ENCODE measurements around the gene CRNN. TPM values are rescaled to one million over a fixed set of nuclear protein-coding genes. Genes with fewer than 3 reads are reported as not detected.

CRNN gene
- total RNA-seq, result 349 TPM

DNA sequence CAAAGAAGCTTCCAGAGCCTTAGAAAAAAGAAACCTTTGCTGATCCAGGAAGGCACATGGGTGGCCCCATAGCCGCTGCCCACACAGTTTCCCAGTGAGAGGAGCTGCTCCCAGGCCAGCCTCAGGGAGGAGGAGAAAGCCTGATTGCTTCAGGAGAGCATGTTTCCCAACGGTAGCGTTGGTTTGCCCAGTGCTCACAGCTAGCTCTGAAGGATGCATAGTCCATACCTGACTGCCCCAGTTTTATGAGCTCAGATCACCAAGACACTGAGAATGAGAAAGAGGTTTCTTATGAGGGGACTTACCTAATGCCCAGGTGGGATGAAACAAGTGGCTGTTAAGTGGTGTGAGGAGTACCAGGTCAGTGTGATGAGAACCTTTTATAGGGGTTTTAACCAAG is at the start of gene CRNN:
Gene CRNN (minus strand): TSS at position 355 of the 400 bp plus-strand sequence. CDS start 2,030 bp downstream, outside the sequence.
- peak within 1 kb of the TSS in 1 of 2 donors; percentile 5 for H3K4me3 ChIP-seq
- no peaks in the 10 kb centered on the region for H3K4me1 ChIP-seq
- no peaks in the 10 kb centered on the region for H3K36me3 ChIP-seq
- TF ChIP-seq, protein P1, sequence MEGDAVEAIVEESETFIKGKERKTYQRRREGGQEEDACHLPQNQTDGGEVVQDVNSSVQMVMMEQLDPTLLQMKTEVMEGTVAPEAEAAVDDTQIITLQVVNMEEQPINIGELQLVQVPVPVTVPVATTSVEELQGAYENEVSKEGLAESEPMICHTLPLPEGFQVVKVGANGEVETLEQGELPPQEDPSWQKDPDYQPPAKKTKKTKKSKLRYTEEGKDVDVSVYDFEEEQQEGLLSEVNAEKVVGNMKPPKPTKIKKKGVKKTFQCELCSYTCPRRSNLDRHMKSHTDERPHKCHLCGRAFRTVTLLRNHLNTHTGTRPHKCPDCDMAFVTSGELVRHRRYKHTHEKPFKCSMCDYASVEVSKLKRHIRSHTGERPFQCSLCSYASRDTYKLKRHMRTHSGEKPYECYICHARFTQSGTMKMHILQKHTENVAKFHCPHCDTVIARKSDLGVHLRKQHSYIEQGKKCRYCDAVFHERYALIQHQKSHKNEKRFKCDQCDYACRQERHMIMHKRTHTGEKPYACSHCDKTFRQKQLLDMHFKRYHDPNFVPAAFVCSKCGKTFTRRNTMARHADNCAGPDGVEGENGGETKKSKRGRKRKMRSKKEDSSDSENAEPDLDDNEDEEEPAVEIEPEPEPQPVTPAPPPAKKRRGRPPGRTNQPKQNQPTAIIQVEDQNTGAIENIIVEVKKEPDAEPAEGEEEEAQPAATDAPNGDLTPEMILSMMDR (IDR thresholded peaks at IDR 0.05), result no peak
- TF ChIP-seq POLR2AphosphoS5 (IDR thresholded peaks at IDR 0.05; ENCODE audit: insufficient read depth in 1 of 2, low read depth in 1 of 2) (no peak), POLR2A (IDR thresholded peaks at IDR 0.05) (no peak)
- DNase-seq (ENCODE audit: extremely low spot score in 2 of 2), result no peak
- no peaks in the 10 kb centered on the region for H3K27me3 ChIP-seq
- no peak within 1 kb of the TSS for H3K27ac ChIP-seq
- no peaks in the 10 kb centered on the region for H3K9me3 ChIP-seq
- intact Hi-C loops (cut with DNase I), result no loop called here

DNA sequence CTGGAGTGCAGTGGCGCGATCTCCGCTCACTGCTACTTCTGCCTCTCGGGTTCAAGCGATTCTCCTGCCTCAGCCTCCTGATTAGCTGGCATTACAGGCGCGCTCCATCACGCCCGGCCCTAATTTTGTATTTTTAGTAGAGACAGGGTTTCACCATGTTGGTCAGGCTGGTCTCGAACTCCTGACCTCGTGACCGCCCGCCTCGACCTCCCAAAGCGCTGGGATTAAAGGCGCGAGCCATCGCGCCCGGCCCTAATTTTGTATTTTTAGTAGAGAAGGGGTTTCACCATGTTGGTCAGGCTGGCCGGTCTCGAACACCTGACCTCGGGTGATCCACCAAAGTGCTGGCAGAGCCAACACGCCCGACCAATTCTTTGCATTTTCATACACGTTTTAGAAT is 48.6 kb upstream of the CRNN start:
- H3K4me3 ChIP-seq, result no peak overlapping the region
- no peaks in the 10 kb centered on the region for H3K27me3 ChIP-seq
- no peak overlapping the region for H3K27ac ChIP-seq
- peak in 1 of 2 donors; percentile 47 for DNase-seq (ENCODE audit: extremely low spot score in 2 of 2)
- no peaks in the 10 kb centered on the region for H3K36me3 ChIP-seq
- intact Hi-C loops (cut with DNase I), result no loop called here
- no peaks in the 10 kb centered on the region for H3K4me1 ChIP-seq
- no peaks in the 10 kb centered on the region for H3K9me3 ChIP-seq
- TF ChIP-seq, protein P1 (IDR thresholded peaks at IDR 0.05), result no peak
- TF ChIP-seq POLR2A (IDR thresholded peaks at IDR 0.05) (no peak), POLR2AphosphoS5 (IDR thresholded peaks at IDR 0.05; ENCODE audit: insufficient read depth in 1 of 2, low read depth in 1 of 2) (no peak)

DNA sequence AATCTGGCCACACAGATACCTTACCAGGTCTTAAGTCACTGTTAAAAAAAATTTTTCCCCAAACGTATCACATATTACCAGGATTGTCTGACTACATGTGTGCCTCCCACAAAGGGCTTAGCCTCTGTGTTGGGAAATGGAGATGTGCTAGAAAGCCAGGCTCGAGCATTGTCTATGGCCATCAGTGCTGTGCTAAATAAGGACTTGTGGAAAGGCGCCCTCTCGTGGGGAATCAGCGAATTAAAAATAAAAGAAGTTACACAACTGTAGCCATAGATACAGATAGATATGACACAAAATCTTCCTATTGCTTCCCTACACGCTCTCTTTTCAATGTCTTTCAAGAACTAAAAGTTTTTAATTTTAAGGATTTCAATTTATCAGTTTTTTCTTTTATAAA is 47.5 kb upstream of the CRNN start:
- TF ChIP-seq, protein P1 (IDR thresholded peaks at IDR 0.05), result peak; percentile 19 to 40 (median 31)
- TF ChIP-seq POLR2AphosphoS5 (IDR thresholded peaks at IDR 0.05; ENCODE audit: insufficient read depth in 1 of 2, low read depth in 1 of 2), result no peak
- peak in 1 of 2 donors; percentile 74 for DNase-seq (ENCODE audit: extremely low spot score in 2 of 2)
- Histone ChIP-seq H3K36me3 (no peaks in the 10 kb centered on the region), H3K4me1 (no peaks in the 10 kb centered on the region), H3K9me3 (no peaks in the 10 kb centered on the region), H3K4me3 (no peak overlapping the region), H3K27me3 (no peaks in the 10 kb centered on the region), H3K27ac (no peak overlapping the region)
- intact Hi-C loops (cut with DNase I), result no loop called here

DNA sequence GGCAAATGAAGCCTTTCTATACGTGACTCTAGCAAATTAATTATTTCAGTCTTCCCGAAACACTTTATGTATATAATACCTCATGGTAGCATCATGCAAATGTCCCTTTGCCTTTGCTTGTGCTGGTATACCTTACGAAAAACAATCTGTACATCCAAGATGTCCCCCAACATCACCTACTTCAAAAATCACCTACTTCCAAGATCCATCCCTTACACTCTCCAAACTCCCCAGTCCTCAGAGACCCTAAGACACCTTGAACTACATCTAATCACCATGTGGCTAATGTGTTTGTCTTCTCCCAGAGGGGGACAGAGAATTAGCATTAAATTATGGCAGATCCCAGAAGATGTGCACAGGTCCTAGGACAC is 46.5 kb upstream of the CRNN start:
- intact Hi-C loops (cut with DNase I), result no loop called here
- DNase-seq (ENCODE audit: extremely low spot score in 2 of 2), result peak in 1 of 2 donors; percentile 5
- no peaks in the 10 kb centered on the region for H3K36me3 ChIP-seq
- no peak overlapping the region for H3K27ac ChIP-seq
- no peaks in the 10 kb centered on the region for H3K9me3 ChIP-seq
- no peaks in the 10 kb centered on the region for H3K27me3 ChIP-seq
- TF ChIP-seq POLR2AphosphoS5 (IDR thresholded peaks at IDR 0.05; ENCODE audit: insufficient read depth in 1 of 2, low read depth in 1 of 2) (no peak), POLR2A (IDR thresholded peaks at IDR 0.05) (no peak)
- TF ChIP-seq, protein P1 (IDR thresholded peaks at IDR 0.05), result peak in 1 of 3 experiments; percentile 40
- no peak overlapping the region for H3K4me3 ChIP-seq
- H3K4me1 ChIP-seq, result no peaks in the 10 kb centered on the region

DNA sequence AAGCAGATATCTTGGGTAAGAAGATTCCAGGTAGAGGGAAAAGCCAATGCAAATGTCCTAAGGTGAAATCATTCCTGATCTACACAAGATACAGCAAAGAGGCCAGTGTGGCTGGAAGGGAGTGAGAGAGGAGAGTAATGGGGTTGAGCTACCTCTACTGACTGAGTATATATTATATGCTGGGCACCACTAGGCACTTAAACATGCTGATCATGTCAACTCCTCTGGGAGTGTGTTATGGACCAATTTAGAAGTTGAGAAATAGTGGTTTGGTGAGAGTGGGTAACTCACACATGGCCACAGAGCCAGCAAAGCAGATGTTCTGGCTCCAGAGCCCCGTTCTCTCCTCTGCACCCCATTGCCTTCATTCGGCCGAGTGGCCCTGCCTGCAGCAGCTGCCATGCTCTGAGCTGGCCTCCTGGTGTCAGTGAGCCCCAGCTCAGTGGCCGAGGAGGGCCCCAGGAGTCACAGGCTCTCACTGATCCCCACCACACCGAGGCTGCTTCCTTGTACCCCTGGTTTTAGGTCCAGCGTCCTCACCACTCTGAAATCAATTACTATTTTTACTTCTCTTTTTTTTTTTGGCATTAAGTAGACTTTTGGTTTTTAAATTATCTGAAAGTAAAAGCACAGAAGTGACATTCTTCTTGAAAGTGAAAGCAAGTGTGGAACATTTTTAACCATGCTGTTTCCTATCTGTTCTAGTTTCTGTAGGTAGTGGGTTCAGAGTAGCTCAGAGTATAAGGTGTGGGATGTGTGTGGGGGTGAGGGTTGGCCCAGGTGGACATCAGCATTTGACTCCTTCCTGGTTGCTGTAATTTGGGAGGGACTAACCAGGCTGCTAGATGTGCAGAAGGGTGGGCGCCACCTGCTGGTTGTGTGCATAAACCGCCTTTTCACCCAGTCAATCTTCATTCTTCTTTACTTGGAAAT is 45.8 kb upstream of the CRNN start:
- intact Hi-C loops (cut with DNase I), result no loop called here
- H3K4me3 ChIP-seq, result no peak overlapping the region

More for the DNA sequence above, 45.8 kb upstream of the CRNN start:
- Histone ChIP-seq H3K9me3 (no peaks in the 10 kb centered on the region), H3K4me1 (no peaks in the 10 kb centered on the region), H3K27ac (no peak overlapping the region), H3K36me3 (no peaks in the 10 kb centered on the region), H3K27me3 (no peaks in the 10 kb centered on the region)
- peak in 1 of 2 donors; percentile 44 for DNase-seq (ENCODE audit: extremely low spot score in 2 of 2)
- TF ChIP-seq POLR2A (IDR thresholded peaks at IDR 0.05) (no peak), POLR2AphosphoS5 (IDR thresholded peaks at IDR 0.05; ENCODE audit: insufficient read depth in 1 of 2, low read depth in 1 of 2) (peak in 1 of 2 donors; percentile 22)
- TF ChIP-seq, protein P1 (IDR thresholded peaks at IDR 0.05), result peak in 1 of 3 experiments; percentile 77

Data from vagina (tissue), 2 donors.